LoVo (cell line): ENCODE data around the gene HSF5.
A peak's percentile ranks its signal among the peaks of the same experiment; 100 is the strongest.
"Not testable (repeated sequence)": the region's sequence is repeated elsewhere in the genome, so short reads cannot be mapped to it uniquely, and the experiment has no call there.

Experiments used
- DNase-seq: peaks from one replicate; pipeline ENCODE4 v3.0.0-alpha.2; 2016; ENCODE audit warnings: low spot score

The HSF5 gene

DNA sequence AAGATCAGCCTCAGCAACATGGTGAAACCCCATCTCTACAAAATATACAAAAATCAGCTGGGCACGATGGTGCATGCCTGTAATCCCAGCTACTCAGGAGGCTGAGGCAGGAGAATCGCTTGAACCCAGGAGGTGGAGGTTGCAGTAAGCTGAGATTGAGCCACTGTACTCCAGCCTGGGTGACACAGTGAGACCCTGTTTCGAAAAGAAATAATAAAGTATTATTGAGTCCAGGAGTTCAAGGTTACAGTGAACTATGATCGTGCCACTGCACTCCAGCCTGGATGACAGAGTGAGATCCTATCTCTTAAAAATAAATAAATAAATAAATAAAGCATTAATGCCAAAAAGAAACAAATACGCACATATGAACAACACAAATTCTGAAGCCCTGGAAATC is 6.4 kb downstream of the HSF5 start:
- not testable (repeated sequence) for DNase-seq

DNA sequence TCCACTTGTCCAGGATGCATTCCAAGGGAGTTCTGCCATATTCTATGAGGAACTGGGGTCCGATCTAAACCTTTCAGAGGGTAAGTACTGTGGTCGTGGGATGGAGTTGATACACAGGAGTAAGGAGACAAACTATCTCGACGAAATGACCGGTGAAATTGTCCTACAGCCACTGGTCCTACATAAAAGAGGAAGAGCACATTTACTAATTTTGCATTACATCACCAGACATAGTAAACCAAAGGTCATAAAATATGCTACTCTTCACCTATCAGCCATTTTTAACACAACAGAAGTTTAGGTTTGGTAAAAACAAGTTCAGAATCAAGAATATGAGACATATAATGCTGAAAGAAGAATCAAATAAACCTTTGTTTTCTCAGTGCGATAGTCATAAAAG is 8.1 kb downstream of the HSF5 start:
- no peak for DNase-seq

DNA sequence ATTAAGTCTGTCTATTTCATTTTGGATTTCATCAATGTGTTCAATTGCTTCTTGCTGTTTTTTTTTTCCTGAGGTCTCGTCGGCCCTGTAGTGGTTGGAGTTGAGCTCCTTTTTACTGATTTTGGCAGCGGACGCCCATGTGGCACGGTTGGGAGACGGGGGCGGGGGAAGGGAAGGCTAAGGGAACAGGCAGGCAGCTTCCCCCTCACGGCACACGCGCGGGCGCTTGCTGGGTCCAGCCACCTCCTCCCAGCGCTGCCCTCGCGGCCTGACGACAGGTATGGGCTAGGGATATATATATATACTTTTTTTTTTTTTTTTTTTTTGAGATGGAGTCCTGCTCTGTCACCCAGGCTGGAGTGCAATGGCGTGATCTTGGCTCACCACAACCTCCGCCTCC is 11.4 kb downstream of the HSF5 start:
- no peak for DNase-seq

DNA sequence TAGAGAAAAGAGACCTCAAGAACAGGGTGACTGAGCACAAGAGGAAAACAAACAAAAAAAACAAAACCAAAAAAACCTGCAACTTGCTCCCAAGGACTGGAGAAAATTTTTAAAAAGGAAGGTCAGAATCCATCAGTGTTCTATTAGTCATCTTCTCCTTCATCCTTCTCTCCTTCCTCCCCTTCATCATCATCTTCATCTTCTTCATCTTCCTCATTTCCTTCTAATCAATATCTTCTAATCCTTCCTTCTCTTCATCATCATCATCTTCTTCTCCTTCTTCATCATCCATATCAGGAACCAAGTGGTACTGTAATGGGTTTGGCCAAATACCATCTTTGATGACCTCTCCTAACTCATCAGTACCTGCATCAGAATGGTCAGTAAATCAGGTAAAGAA is 12.2 kb downstream of the HSF5 start:
- DNase-seq: no peak

DNA sequence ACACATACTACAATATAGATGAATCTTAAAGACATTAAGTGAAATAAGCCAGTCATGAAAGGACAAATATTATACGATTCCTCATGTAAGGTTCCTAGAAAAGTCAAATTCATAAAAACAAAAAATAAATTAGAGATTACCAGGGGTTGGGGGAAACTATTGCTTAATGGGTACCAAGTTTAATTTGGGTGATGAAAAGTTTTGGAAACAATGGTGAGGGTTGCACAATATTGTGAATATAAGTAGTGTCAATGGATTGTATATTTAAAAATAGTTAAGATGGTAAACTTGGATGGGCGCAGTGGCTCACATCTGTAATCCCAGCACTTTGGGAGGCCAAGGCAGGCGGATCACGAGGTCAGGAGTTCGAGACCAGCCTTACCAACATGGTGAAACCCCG is 17.9 kb downstream of the HSF5 start:
- no peak for DNase-seq

DNA sequence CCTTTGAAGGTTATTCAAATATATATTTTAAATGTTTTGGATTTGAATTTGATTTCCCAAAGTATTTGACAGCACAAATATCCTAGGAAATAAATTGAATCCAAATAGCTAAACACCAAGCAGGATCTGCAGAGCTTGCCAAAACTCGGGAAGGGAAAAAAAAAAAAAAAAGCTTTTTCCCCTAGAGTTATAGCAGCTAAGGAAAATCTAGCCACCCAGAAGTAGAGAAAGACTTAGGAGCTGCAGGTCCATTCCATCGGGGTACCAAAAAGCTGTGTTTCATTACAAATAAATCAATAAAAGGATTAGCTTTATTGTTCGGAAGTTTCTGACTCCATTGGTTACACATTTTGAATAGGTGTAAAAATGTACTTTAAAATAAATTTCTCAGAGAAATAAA is 19.3 kb downstream of the HSF5 start:
- DNase-seq: no peak

DNA sequence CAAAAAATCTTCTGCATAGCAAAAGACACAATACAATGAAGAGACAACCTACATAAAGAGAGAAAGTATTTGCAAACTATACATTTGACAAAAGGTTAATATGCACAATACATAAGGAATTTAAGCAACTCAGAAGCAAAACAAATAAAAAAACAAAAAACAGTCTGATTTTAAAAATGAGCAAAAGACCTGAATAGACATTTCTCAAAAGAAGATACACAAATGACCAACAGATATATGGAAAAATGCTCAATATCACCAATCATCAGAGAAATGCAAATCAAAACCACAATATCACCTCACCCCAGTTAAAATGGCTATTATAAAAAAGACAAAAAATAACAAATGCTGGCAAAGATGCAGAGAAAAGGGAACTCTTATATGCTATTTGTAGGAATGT is 32.7 kb downstream of the HSF5 start:
- DNase-seq: no peak

DNA sequence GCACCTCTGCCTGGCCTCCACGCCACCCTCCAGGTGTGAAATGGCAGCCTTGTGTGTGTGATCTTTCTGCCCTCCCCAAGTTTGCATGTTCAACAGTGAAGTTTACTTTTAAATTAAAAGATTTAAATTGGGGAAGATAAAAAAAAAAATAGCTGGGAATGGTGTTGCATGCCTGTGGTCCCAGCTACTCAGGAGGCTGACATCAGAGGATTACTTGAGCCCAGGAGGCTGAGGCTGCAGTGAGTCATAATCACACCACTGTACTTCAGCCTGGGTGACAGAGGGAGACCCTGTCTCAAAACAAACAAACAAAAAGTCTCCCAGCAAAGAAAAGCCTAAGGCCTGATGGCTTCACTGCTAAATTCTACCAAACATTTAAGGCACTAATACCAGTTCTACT is 35.5 kb downstream of the HSF5 start:
- no peak for DNase-seq

DNA sequence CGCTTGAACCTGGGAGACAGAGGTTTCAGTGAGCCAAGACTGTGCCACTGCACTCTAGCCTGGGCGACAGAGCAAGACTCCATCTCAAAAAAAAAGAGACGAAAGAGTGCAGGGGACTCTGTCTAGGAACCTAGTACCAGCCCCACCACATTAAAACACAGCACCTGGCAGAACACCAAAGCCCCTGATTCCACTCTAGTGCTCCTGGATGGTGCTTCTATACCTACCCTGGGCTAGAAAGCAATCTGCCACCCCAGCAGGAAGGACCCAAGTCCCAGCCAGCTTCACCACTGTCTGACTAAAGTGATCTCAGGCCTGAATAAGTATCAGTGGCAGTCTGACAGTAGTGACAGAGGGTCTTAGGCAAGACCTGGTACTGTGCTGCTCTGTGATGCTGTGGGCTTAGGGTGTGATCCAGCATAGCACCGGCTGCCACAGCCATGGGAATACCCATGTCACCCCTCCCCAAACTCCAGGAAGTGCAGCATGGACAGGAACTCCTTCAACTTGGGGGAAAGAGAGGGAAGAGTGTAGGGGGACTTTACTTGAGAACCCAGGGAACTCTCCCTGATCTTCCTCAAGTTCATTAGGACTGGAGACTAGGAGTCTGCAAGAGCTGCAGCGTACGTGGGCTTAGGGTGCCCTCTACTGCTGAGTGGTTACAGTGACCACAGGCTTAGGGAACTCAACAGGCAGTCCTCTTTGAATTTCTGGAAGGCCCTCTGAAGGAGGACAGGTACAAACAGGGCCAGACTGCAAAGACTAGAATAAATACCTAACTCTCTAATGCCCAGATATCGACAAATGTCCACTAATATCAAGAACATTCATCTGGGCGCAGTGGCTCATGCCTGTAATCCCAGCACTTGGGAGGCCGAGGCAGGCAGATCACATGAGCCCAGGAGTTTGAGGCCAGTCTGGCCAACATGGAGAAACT is 40.9 kb downstream of the HSF5 start:
- peak; percentile 84 for DNase-seq

DNA sequence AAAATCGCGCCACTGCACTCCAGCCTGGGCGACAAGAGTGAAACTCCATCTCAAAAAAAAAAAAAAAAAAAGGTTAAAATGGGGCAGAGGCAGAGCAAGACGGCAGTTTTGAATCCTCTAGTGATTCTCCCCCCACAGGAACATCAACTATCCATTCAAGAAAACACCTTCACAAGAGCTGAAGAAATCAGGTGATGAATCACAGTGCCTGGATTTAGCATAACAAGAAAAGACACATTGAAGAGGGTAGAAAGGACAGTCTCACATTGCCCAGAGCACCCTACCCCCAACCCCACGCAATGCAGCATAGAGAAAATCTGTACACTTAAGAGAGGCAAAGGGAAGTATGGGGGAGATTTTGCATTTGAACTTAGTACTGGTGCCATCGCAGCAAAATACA is 42.1 kb downstream of the HSF5 start:
- no peak for DNase-seq

DNA sequence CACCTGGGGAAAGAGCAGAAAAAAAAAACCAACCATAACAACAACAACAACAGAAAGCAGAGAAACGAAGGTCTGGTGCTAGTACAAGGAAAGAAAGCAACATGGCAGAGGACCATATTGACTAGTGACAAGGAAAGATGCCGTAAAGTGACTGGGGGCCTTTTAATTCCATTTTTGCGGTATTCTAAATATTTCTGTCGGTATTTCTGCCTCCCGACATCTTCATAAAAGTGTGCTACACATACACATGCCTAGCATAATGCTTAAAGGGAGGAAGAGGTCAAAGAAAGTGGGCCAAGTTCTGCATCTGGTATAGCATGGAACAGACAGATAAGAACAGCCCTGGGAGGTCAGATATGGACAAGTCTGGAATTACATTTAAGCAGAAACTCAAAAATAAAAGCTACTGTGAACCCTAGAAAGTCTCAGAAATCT is 51.4 kb downstream of the HSF5 start:
- no peak for DNase-seq

DNA sequence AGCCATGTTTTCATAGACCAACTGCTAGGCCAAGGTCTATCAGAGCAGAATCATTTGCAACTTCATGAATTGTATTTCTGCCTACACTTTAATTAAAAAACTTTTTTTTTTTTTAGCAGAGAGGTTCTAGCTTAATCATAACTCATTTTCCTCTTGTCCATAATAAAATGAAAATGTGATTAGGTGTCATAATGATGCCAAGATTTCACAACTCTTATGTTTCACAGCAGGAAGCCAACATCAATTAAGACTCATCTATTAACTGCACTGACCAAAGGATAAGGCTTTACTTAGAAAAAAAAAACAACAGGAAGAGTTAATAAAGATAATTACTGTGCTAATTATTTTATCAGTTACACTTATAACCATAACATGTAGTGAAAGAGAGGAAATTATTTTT is 52.0 kb downstream of the HSF5 start:
- DNase-seq: no peak

DNA sequence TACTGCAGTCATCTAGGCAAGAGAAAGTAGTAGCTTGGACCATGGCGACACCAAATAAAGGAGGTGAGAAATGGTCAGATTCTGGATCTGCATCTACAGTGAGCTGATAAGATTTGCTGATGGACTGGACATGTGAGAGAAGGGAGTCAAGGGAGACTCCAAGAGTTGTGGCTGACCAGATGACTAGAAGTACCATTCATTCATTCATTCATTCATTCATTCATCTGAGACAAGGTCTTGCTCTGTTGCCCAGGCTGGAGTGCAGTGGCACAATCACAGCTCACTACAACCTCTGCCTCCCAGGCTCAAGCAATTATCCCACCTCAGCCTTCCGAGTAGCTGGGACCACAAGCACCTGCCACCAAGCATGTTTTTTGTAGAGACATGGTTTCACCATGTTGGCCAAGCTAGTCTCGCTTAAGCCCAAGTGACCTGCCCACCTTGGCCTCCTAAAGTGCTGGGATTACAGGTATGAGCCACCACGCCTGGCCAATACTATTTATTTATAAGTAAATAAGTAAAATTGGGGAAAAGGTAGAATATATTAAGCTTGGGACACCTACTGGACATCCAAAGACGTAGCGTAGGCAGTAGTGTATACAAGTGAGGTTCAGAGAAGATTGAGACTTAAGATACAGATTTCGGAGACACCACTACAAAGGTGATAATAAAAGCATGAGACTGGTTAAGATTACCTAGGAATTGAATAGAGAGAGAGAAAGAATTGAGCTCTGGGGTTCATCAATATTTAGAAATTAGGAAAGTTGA is 55.2 kb downstream of the HSF5 start:
- no peak for DNase-seq

DNA sequence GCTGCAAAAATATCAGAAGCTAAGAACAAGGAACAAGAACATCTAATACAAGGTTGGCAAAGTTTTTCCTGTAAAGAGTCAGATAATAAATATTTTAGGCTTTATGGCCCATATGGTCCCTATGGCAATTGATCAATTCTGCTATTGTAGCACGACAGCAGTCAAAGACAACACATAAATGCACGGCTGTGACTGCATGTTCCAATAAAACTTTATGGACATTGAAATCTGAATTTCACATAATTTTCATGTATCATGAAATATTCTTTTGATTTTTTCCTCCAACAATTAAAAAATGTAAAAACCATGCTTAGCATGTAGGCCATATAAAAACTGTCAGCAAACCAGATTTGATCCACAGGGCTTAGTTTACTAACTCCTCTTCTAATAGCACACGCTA is 60.4 kb downstream of the HSF5 start:
- no peak for DNase-seq

DNA sequence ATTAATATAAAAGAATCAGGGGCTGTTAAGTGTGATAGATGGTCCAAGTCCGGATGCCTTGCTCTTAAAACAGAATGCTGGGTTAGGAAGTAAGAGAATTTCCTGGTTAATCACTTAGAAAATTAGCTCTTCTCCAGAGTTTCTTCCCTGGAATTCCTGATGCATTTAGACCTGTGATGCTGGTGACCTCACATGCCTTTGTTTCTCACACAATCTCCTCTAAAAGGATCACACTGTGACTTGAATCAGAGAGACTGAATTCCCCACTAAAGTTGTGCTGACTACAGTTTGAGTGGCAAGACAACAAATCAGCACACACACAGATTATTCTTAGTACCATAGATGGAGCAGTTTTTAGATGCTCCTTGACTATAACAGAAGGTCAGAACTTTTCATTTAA is 66.5 kb downstream of the HSF5 start:
- DNase-seq: no peak

DNA sequence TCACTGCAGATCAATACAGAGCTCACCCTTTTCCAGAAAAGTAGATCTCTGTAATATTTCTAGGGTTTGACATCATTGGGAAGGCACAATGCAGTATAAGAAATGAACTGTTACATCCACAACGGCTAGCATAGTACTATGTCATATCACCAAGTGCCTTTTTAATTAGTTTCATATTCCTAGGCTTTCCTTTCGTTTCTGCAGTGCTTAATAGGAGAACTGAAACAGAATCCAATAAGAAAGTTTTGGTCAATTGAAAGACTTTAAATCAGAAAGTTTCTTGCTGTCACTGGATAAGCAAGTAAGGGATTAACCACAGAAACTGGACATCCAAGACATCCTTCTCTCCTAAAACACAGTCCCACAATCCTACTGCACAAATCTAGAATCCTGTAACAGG is 67.4 kb downstream of the HSF5 start:
- no peak for DNase-seq

DNA sequence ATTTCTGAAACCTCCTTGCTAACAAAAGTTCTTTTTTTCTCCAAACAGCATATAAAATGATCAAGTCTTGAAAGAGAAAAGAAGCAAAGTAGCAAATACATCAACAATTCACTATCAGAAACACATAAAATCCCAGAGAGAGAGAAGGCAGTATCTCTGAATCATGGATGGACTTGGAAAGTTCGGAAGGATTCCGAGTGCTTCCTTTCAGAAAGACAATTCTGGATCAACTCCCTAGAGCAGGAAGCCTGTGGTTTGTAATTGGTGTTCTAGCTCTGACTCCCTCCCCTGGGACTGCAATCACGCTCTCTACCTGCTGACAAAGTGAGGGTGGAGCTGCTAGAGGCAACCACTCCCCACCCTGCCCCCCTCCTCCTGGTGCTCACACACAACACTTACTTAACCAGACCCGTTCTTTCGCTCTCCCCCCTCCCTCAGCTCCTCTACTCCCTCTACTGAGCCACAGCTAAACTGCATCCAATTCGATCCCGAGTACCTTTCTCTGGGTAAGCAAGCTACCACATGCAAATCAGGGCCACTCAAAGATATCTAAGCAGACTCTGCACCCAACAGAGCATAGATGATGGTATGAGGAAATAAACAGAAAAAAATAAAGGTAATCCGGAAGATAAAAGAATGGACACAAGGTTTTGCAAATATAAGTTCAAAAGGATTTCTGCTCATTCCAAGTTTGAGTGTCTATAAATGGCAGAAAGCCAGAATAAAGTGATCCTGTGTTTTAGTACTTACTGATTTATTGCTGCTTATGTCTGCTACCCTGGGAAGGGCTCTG is 70.7 kb downstream of the HSF5 start, which contains the start of gene RNF43:
Gene RNF43 (minus strand): TSS at position 235 of the 793 bp plus-strand sequence. CDS start 1,957 bp downstream, outside the sequence.
- DNase-seq: peak; percentile 98

DNA sequence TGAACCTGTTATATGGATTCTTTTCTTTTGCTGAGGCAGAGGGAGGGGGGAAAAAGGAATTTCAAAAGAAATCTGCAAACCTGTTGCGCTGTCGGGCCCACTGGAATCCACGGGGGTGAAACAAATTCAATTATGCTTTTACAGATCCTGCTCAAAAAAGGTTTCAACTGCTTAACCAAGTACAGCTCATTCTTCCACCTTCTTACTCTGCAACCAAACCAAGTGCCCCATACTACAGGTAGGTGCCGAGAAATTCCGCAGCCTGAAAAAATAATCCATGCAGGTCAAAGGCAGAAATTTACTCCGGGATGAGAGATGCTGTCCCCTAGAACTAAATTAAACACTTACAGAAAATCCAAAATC is 71.3 kb downstream of the HSF5 start:
- DNase-seq: no peak

DNA sequence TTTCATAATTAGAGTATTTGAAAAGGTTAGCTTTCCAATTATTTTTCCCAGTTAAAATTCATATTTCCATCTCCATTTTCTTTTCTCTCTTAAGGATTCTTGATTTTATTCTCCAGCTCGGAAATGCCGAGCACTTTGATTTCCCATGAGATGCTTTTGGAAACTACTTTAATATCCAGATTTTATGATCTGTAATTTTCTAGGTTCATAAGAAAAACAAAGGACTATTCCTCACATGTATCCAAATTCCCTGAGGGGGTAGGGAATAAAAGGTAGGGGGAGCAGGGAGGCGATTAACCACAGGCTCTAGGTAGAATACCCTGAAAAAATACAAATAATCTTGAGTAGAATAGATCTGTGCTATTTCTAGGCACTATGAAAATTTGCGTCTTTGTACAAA is 71.8 kb downstream of the HSF5 start:
- no peak for DNase-seq

DNA sequence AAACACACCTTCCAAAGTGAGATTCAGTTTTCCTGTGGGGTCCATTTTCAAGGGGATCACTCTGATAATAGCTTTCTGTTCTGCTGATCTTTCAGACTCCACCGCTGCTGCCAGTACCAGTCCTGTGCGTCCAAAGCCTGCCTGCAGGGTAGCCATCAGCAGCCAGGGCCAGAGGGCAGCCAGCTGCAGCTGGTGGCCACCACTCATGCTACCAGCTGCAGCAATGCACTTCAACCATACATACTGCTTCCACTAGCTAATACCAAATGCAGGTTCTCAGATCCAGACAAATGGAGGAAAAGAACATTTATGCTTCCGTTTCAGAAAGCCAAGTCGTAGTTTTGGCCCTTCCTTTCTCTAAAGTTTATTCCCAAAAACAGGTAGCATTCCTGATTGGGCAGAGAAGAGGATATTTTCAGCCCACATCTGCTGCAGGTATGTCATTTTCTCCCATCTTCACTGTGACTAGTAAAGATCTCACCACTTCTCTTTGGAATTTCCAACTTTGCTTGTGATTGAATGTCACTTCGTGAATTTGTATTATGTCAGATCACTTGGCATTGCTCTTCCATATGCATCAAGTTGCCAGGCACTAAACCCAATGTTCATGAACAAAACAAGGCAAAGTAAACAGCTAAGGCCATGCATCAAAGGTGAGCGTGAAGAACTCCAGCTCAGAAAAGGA is 72.7 kb downstream of the HSF5 start:
- peak; percentile 52 for DNase-seq

DNA sequence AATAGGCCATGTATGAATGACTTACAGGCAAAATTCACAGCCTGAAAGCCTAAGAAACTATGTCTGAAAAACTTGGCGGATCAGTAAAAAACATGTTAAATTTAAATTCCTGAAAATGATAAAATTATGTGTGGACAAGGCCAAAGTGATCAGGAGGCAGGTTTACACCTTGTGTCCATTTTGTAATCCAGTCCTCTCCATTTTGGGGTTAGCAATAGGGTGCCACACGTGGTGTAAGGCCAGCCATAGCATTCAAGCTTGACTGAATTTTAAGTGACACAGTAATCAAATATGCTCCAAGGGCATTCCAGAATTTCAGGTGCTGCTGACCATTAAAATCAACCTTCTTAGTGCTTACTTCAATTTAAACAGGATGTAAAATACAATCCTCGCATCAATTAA is 73.6 kb downstream of the HSF5 start:
- peak; percentile 53 for DNase-seq

DNA sequence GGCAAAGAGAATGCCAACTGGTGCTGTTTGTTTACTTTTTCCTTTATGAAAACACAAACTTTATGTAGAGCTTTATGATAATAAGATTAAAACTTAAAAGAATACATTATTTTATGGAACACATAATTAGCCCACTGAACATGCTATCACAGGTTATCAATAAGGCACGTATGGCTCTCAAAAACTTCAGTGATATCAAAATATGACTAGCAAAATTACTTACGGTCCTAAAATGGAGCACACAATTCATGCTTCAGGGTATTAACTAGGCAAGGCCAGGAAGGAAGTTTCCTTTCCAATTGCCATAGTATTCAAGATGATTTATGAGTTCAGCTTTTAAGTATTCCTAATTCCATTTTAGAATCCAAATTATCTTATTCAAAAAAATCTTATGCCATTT is 74.5 kb downstream of the HSF5 start:
- DNase-seq: no peak
